Transverse colon (tissue), 4 donors: ENCODE data around the gene MARCO.

Source experiments
- POLR2AphosphoS5 ChIP-seq, 3 donors: sonication (generic); formaldehyde crosslinking; IDR thresholded peaks; one replicate each; pipeline ENCODE4 v1.6.1; 2016; ENCODE audit warnings: antibody characterized with exemption in 3 of 3
- TF ChIP-seq, protein P1 (sequence below), 5 experiments: fragments of 200-600 bp in 3 of 5; fragments of 450-650 bp in 2 of 5; sonication (generic) in 3 of 5; IDR thresholded peaks; 1 replicate in 2 of 5; 2 replicates in 3 of 5; pipeline ENCODE4 v1.5.1; 2016 to 2017; ENCODE audit warnings: antibody characterized with exemption in 5 of 5, inconsistent platforms in 3 of 5, mild to moderate bottlenecking in 2 of 5, moderate library complexity in 1 of 5

- TF ChIP-seq, protein P1, sequence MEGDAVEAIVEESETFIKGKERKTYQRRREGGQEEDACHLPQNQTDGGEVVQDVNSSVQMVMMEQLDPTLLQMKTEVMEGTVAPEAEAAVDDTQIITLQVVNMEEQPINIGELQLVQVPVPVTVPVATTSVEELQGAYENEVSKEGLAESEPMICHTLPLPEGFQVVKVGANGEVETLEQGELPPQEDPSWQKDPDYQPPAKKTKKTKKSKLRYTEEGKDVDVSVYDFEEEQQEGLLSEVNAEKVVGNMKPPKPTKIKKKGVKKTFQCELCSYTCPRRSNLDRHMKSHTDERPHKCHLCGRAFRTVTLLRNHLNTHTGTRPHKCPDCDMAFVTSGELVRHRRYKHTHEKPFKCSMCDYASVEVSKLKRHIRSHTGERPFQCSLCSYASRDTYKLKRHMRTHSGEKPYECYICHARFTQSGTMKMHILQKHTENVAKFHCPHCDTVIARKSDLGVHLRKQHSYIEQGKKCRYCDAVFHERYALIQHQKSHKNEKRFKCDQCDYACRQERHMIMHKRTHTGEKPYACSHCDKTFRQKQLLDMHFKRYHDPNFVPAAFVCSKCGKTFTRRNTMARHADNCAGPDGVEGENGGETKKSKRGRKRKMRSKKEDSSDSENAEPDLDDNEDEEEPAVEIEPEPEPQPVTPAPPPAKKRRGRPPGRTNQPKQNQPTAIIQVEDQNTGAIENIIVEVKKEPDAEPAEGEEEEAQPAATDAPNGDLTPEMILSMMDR (IDR thresholded peaks at IDR 0.05): no peak
- no peak for TF ChIP-seq POLR2AphosphoS5 (IDR thresholded peaks at IDR 0.05)
Observed at GRCh38 chr2:118945881-118946280, 3.9 kb downstream of the MARCO start.
